ENCODE results near the gene RASSF9. TPM values are rescaled to one million over a fixed set of nuclear protein-coding genes. Genes with fewer than 3 reads are reported as not detected.

The RASSF9 gene
- 0.08 TPM for polyA plus RNA-seq (2012; ENCODE audit: insufficient read length, low read depth)

- 0 out of 2 replicates have a peak, but pooled peaks have one; percentile 18 for TF ChIP-seq SIN3A (IDR thresholded peaks at IDR 0.05; ENCODE audit: borderline replicate concordance, insufficient read depth, low read length)
- TF ChIP-seq POLR2AphosphoS5 (IDR thresholded peaks at IDR 0.05; ENCODE audit: low read depth, low read length): no peak
Measured at GRCh38 chr12:85836197-85837090, at the start of gene RASSF9. TSS of gene RASSF9 (minus strand) at chr12:85836409. CDS start at chr12:85836201, 208 bp downstream.

DNA sequence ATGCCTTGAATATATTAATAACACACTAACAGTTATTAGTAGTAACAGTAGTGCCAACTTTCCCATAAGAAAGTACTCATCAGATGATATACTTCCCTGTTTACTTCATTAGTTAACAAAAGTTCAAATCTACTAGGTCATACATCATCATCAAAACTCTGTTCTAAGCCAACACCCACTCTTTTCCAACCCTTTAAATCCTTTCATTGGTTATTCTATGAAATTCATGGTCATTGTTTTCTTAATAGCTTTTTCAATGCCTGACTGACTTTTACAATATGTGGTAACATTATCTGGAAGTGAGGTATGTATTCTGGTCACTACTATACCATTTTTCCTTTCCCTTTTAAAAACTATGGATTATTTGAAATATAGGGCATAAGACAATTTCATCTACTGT is 47.6 kb upstream of the RASSF9 start:
- no peak for TF ChIP-seq FOXP2 (optimal IDR thresholded peaks at IDR 0.05; ENCODE audit: borderline replicate concordance, extremely low read depth, extremely low read length, insufficient read depth)

DNA sequence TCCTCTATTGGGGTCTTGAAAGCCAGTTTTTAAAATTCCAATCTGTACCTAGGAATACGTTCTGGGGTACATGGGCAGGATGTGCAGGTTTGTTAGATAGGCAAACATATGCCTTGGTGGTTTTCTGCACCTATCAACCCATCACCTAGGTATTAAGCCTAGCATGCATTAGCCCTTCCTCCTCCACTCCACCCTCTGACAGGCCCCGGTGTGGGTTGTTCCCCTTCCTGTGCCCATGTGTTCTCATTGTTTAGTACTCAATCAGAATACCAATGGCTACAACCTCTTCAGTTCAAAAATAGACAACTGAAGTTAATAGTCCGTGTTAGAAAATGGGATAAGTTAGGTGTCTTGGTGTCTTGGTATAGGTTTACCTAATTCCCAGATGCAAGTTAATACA is 41.2 kb upstream of the RASSF9 start:
- TF ChIP-seq FOXP2 (optimal IDR thresholded peaks at IDR 0.05; ENCODE audit: borderline replicate concordance, extremely low read depth, extremely low read length, insufficient read depth) (no peak), POLR2AphosphoS5 (IDR thresholded peaks at IDR 0.05; ENCODE audit: low read depth, low read length) (no peak), TAF1 (IDR thresholded peaks at IDR 0.05; ENCODE audit: borderline replicate concordance, insufficient read depth, low read length) (no peak), SIN3A (IDR thresholded peaks at IDR 0.05; ENCODE audit: borderline replicate concordance, insufficient read depth, low read length) (no peak)
- TF ChIP-seq, protein P1, sequence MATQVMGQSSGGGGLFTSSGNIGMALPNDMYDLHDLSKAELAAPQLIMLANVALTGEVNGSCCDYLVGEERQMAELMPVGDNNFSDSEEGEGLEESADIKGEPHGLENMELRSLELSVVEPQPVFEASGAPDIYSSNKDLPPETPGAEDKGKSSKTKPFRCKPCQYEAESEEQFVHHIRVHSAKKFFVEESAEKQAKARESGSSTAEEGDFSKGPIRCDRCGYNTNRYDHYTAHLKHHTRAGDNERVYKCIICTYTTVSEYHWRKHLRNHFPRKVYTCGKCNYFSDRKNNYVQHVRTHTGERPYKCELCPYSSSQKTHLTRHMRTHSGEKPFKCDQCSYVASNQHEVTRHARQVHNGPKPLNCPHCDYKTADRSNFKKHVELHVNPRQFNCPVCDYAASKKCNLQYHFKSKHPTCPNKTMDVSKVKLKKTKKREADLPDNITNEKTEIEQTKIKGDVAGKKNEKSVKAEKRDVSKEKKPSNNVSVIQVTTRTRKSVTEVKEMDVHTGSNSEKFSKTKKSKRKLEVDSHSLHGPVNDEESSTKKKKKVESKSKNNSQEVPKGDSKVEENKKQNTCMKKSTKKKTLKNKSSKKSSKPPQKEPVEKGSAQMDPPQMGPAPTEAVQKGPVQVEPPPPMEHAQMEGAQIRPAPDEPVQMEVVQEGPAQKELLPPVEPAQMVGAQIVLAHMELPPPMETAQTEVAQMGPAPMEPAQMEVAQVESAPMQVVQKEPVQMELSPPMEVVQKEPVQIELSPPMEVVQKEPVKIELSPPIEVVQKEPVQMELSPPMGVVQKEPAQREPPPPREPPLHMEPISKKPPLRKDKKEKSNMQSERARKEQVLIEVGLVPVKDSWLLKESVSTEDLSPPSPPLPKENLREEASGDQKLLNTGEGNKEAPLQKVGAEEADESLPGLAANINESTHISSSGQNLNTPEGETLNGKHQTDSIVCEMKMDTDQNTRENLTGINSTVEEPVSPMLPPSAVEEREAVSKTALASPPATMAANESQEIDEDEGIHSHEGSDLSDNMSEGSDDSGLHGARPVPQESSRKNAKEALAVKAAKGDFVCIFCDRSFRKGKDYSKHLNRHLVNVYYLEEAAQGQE (IDR thresholded peaks at IDR 0.05; ENCODE audit: insufficient read depth in 1 of 2, low read depth in 2 of 2, low read length in 2 of 2): no peak

DNA sequence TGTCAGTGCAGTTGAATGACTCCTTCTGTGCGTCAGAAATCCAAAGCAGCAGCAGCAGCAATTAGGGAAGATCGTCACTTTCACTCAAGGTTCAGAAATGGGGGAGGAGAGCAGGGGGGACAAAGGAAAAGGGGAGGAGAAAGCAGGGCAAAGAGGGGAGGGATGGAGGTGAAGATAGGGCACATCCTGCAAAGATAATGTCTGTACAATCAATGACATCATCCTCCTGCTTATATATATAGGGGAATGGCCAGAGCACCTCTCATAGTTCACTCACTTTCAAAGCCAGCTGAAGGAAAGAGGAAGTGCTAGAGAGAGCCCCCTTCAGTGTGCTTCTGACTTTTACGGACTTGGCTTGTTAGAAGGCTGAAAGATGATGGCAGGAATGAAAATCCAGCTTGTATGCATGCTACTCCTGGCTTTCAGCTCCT is 37.8 kb upstream of the RASSF9 start, which contains the start of gene NTS:
NTS (plus strand) TSS at position 265 of the 431 bp plus-strand sequence; CDS start at position 374, 109 bp downstream.
- TF ChIP-seq FOXP2 (optimal IDR thresholded peaks at IDR 0.05; ENCODE audit: borderline replicate concordance, extremely low read depth, extremely low read length, insufficient read depth) (no peak), POLR2AphosphoS5 (IDR thresholded peaks at IDR 0.05; ENCODE audit: low read depth, low read length) (no peak), SIN3A (IDR thresholded peaks at IDR 0.05; ENCODE audit: borderline replicate concordance, insufficient read depth, low read length) (no peak), TAF1 (IDR thresholded peaks at IDR 0.05; ENCODE audit: borderline replicate concordance, insufficient read depth, low read length) (no peak)
- TF ChIP-seq, protein P1 (IDR thresholded peaks at IDR 0.05; ENCODE audit: insufficient read depth in 1 of 2, low read depth in 2 of 2, low read length in 2 of 2): no peak

- TF ChIP-seq SIN3A (IDR thresholded peaks at IDR 0.05; ENCODE audit: borderline replicate concordance, insufficient read depth, low read length) (no peak), POLR2AphosphoS5 (IDR thresholded peaks at IDR 0.05; ENCODE audit: low read depth, low read length) (no peak)
Measured at GRCh38 chr12:85872497-85873091, 36.4 kb upstream of the RASSF9 start.

GRCh38 chr12:85866986-85867776 is 31.0 kb upstream of the RASSF9 start:
- no peak for TF ChIP-seq TAF1 (IDR thresholded peaks at IDR 0.05; ENCODE audit: borderline replicate concordance, insufficient read depth, low read length)
- TF ChIP-seq, protein P1 (IDR thresholded peaks at IDR 0.05; ENCODE audit: insufficient read depth in 1 of 2, low read depth in 2 of 2, low read length in 2 of 2): no peak
- no peak for TF ChIP-seq SIN3A (IDR thresholded peaks at IDR 0.05; ENCODE audit: borderline replicate concordance, insufficient read depth, low read length)
- no peak for TF ChIP-seq FOXP2 (optimal IDR thresholded peaks at IDR 0.05; ENCODE audit: borderline replicate concordance, extremely low read depth, extremely low read length, insufficient read depth)
- TF ChIP-seq POLR2AphosphoS5 (IDR thresholded peaks at IDR 0.05; ENCODE audit: low read depth, low read length): no peak
